HepG2 (cell line): ENCODE results near the gene OGFOD3. TPM values are rescaled to one million over a fixed set of nuclear protein-coding genes. Genes with fewer than 3 reads are reported as not detected.
A peak's percentile ranks its signal among the peaks of the same experiment; 100 is the strongest.

Experiments used
- DMAP1 ChIP-seq: IDR thresholded peaks from 2 replicates; pipeline ENCODE4 v1.6.1; 2016
- FOXJ3 ChIP-seq: sonication (generic); formaldehyde crosslinking; IDR thresholded peaks from 2 replicates; pipeline ENCODE4 v1.4.0; 2020; ENCODE audit warnings: missing genetic modification reagents, mild to moderate bottlenecking, borderline replicate concordance
- GZF1 ChIP-seq: sonication (generic); formaldehyde crosslinking; IDR thresholded peaks from 2 replicates; pipeline ENCODE4 v1.5.1; 2020; ENCODE audit warnings: mild to moderate bottlenecking, missing genetic modification reagents
- HNRNPK ChIP-seq: fragments of 200-400 bp; formaldehyde crosslinking; IDR thresholded peaks from 2 replicates; pipeline ENCODE4 v1.6.1; 2018; ENCODE audit warnings: low read length, low read depth, moderate library complexity, mild to moderate bottlenecking; ENCODE audit not compliant: poor library complexity, severe bottlenecking
- HNRNPUL1 ChIP-seq: fragments of 200-400 bp; formaldehyde crosslinking; IDR thresholded peaks from 2 replicates; pipeline ENCODE4 v1.6.1; 2017; ENCODE audit warnings: low read depth, mild to moderate bottlenecking, low read length, moderate library complexity
- KLF9 ChIP-seq: IDR thresholded peaks from 2 replicates; pipeline ENCODE4 v1.6.1; 2016; ENCODE audit warnings: low read depth
- MAFG ChIP-seq: sonication (generic); formaldehyde crosslinking; IDR thresholded peaks from 2 replicates; pipeline ENCODE4 v1.5.1; 2020; ENCODE audit warnings: mild to moderate bottlenecking, missing genetic modification reagents
- MED8 ChIP-seq: sonication (generic); formaldehyde crosslinking; IDR thresholded peaks from 2 replicates; pipeline ENCODE4 v1.8.1; 2023; ENCODE audit warnings: mild to moderate bottlenecking, missing genetic modification reagents; ENCODE audit not compliant: insufficient replicate concordance
- SPEN ChIP-seq: sonication (generic); formaldehyde crosslinking; IDR thresholded peaks from 2 replicates; pipeline ENCODE4 v1.5.1; 2020; ENCODE audit warnings: low read depth, mild to moderate bottlenecking, missing genetic modification reagents
- TBX3 ChIP-seq: fragments of 450-650 bp; IDR thresholded peaks from 2 replicates; pipeline ENCODE4 v1.6.1; 2017; ENCODE audit warnings: antibody characterized with exemption, mild to moderate bottlenecking, inconsistent platforms, borderline replicate concordance
- ZNF543 ChIP-seq: sonication (generic); formaldehyde crosslinking; IDR thresholded peaks from 2 replicates; pipeline ENCODE4 v1.4.0; 2020; ENCODE audit warnings: mild to moderate bottlenecking, missing genetic modification reagents
- ZNF550 ChIP-seq: sonication (generic); formaldehyde crosslinking; IDR thresholded peaks from 2 replicates; pipeline ENCODE4 v1.4.0; 2020; ENCODE audit warnings: mild to moderate bottlenecking, missing genetic modification reagents, borderline replicate concordance
- ZNF614 ChIP-seq: IDR thresholded peaks from 2 replicates; pipeline ENCODE4 v1.6.1; 2018; ENCODE audit warnings: missing biosample characterization, missing genetic modification reagents, inconsistent platforms, borderline replicate concordance
- ZSCAN30 ChIP-seq: sonication (generic); formaldehyde crosslinking; IDR thresholded peaks from 2 replicates; pipeline ENCODE4 v1.5.0; 2020; ENCODE audit warnings: mild to moderate bottlenecking, missing genetic modification reagents
- polyA plus RNA-seq, 8 experiments: library from polyadenylated mRNA; depleted of rRNA in 3 of 8; stranded (reverse) in 7 of 8; unstranded in 1 of 8; fragments of >200 nt; fragmentation: Illumina TruSeq in 4 of 8; extraction: Trizol in 4 of 8; gene quantifications; 2 replicates each; pipeline versions ENCODE4 v1.2.1 to v1.2.3, GENCODE V29; 2011 to 2016; ENCODE audit warnings: low read depth in 4 of 8, missing spikeins in 1 of 8, mixed read lengths in 1 of 8; ENCODE audit not compliant: insufficient read depth in 1 of 8
- total RNA-seq, 5 experiments: library from RNA; depleted of rRNA; stranded (reverse); fragments of >200 nt; fragmentation: Illumina TruSeq; extraction: Trizol; gene quantifications; 2 replicates each; pipeline ENCODE4 v1.2.3, GENCODE V29; 2016; ENCODE audit warnings: low read depth in 1 of 5
- TF ChIP-seq, protein P1 (sequence below): sonication (generic); formaldehyde crosslinking; IDR thresholded peaks from 2 replicates; pipeline ENCODE4 v1.9.0; 2021; ENCODE audit warnings: missing genetic modification reagents, borderline replicate concordance
- TF ChIP-seq, protein P2 (sequence below), 2 experiments: IDR thresholded peaks; 2 replicates each; pipeline ENCODE4 v1.6.1; 2011 to 2012; ENCODE audit warnings: low read length in 2 of 2, borderline replicate concordance in 1 of 2, low read depth in 1 of 2, mild to moderate bottlenecking in 1 of 2, moderate library complexity in 1 of 2
- TF ChIP-seq, protein P3 (sequence below): sonication (generic); formaldehyde crosslinking; IDR thresholded peaks from 2 replicates; pipeline ENCODE4 v1.4.0; 2020; ENCODE audit warnings: missing genetic modification reagents
- TF ChIP-seq, protein P4 (sequence below): sonication (generic); formaldehyde crosslinking; IDR thresholded peaks from 2 replicates; pipeline ENCODE4 v1.4.0; 2020; ENCODE audit warnings: mild to moderate bottlenecking, missing genetic modification reagents, borderline replicate concordance
- TF ChIP-seq, protein P5 (sequence below): IDR thresholded peaks from 2 replicates; pipeline ENCODE4 v1.6.1; 2016; ENCODE audit warnings: mild to moderate bottlenecking

Gene OGFOD3
- total and polyA plus RNA-seq, 2 of the 13 experiments (the other 11 are each of a cell fraction or from before 2014, with no cell fraction given): 40.0 to 42.1 TPM

DNA sequence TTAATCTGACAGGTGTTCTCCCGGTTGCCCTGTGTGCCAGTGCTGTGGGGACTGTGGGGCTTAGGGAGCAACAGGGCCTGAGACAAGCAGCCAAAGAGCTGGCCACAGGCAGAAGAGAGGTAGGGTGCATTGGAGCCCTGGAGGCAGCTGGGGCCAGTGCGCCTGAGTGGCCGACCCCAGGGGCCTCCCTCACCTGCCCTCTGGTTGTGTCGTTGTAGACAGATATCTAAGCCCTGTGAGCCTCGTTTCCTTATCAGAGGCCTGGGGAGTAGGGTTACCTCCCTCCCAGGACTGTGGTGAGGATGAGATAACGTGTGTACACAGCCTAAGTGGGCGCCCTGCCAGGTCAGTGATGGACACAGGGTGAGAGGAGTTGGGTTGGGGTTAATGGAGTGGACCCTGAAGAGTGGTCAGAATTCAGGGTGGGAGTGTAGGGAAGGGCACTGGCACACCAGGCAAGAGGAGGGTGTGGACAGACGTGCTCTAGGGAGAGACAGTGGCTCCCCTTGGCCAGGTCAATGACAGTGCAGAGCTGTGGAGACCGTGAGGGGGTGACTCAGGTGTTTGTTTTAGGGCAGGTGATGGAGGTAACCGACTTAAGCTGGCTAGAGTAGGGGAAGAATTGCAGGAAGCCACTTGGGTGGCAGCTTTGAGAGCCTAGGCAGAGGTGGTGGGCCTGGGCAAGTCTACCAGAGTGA lies 43.6 kb upstream of the OGFOD3 start (continued):
- TF ChIP-seq, protein P1, sequence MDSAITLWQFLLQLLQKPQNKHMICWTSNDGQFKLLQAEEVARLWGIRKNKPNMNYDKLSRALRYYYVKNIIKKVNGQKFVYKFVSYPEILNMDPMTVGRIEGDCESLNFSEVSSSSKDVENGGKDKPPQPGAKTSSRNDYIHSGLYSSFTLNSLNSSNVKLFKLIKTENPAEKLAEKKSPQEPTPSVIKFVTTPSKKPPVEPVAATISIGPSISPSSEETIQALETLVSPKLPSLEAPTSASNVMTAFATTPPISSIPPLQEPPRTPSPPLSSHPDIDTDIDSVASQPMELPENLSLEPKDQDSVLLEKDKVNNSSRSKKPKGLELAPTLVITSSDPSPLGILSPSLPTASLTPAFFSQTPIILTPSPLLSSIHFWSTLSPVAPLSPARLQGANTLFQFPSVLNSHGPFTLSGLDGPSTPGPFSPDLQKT (CRISPR knock-in tag): no peak
- TF ChIP-seq ZNF614 (CRISPR knock-in tag) (peak; percentile 78; the same call in 1 of the 2 replicates), GZF1 (CRISPR knock-in tag) (no peak), MAFG (CRISPR knock-in tag) (no peak), HNRNPK (no peak), ZNF543 (CRISPR knock-in tag) (no peak; the same call in 1 of the 2 replicates), FOXJ3 (peak; percentile 62; the same call in 1 of the 2 replicates), SPEN (CRISPR knock-in tag) (no peak; the same call in 1 of the 2 replicates), TBX3 (0 out of 2 replicates have a peak, but pooled peaks have one; percentile 8), MED8 (peak; percentile 54), ZNF550 (CRISPR knock-in tag) (no peak), KLF9 (no peak), DMAP1 (CRISPR knock-in tag) (no peak), HNRNPUL1 (no peak), ZSCAN30 (CRISPR knock-in tag) (no peak)
- TF ChIP-seq, protein P2, sequence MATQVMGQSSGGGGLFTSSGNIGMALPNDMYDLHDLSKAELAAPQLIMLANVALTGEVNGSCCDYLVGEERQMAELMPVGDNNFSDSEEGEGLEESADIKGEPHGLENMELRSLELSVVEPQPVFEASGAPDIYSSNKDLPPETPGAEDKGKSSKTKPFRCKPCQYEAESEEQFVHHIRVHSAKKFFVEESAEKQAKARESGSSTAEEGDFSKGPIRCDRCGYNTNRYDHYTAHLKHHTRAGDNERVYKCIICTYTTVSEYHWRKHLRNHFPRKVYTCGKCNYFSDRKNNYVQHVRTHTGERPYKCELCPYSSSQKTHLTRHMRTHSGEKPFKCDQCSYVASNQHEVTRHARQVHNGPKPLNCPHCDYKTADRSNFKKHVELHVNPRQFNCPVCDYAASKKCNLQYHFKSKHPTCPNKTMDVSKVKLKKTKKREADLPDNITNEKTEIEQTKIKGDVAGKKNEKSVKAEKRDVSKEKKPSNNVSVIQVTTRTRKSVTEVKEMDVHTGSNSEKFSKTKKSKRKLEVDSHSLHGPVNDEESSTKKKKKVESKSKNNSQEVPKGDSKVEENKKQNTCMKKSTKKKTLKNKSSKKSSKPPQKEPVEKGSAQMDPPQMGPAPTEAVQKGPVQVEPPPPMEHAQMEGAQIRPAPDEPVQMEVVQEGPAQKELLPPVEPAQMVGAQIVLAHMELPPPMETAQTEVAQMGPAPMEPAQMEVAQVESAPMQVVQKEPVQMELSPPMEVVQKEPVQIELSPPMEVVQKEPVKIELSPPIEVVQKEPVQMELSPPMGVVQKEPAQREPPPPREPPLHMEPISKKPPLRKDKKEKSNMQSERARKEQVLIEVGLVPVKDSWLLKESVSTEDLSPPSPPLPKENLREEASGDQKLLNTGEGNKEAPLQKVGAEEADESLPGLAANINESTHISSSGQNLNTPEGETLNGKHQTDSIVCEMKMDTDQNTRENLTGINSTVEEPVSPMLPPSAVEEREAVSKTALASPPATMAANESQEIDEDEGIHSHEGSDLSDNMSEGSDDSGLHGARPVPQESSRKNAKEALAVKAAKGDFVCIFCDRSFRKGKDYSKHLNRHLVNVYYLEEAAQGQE (IDR thresholded peaks at IDR 0.05; ENCODE audit: borderline replicate concordance in 1 of 2, low read depth in 1 of 2, low read length in 2 of 2): no peak
- TF ChIP-seq, protein P3, sequence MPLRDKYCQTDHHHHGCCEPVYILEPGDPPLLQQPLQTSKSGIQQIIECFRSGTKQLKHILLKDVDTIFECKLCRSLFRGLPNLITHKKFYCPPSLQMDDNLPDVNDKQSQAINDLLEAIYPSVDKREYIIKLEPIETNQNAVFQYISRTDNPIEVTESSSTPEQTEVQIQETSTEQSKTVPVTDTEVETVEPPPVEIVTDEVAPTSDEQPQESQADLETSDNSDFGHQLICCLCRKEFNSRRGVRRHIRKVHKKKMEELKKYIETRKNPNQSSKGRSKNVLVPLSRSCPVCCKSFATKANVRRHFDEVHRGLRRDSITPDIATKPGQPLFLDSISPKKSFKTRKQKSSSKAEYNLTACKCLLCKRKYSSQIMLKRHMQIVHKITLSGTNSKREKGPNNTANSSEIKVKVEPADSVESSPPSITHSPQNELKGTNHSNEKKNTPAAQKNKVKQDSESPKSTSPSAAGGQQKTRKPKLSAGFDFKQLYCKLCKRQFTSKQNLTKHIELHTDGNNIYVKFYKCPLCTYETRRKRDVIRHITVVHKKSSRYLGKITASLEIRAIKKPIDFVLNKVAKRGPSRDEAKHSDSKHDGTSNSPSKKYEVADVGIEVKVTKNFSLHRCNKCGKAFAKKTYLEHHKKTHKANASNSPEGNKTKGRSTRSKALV: no peak
- TF ChIP-seq, protein P4, sequence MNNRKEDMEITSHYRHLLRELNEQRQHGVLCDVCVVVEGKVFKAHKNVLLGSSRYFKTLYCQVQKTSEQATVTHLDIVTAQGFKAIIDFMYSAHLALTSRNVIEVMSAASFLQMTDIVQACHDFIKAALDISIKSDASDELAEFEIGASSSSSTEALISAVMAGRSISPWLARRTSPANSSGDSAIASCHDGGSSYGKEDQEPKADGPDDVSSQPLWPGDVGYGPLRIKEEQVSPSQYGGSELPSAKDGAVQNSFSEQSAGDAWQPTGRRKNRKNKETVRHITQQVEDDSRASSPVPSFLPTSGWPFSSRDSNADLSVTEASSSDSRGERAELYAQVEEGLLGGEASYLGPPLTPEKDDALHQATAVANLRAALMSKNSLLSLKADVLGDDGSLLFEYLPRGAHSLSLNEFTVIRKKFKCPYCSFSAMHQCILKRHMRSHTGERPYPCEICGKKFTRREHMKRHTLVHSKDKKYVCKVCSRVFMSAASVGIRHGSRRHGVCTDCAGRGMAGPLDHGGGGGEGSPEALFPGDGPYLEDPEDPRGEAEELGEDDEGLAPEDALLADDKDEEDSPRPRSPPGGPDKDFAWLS: no peak
- TF ChIP-seq, protein P5, sequence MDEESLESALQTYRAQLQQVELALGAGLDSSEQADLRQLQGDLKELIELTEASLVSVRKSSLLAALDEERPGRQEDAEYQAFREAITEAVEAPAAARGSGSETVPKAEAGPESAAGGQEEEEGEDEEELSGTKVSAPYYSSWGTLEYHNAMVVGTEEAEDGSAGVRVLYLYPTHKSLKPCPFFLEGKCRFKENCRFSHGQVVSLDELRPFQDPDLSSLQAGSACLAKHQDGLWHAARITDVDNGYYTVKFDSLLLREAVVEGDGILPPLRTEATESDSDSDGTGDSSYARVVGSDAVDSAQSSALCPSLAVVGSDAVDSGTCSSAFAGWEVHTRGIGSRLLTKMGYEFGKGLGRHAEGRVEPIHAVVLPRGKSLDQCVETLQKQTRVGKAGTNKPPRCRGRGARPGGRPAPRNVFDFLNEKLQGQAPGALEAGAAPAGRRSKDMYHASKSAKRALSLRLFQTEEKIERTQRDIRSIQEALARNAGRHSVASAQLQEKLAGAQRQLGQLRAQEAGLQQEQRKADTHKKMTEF (CRISPR knock-in tag): peak; percentile 62
